ENCODE data around the gene NTRK2. TPM values are rescaled to one million over a fixed set of nuclear protein-coding genes. Genes with fewer than 3 reads are reported as not detected.

The NTRK2 gene
- total and polyA plus RNA-seq, 10 of the 15 experiments (the other 5 are each of a cell fraction or from before 2014, with no cell fraction given): 0.42 to 4.6 (median 0.65) TPM

DNA sequence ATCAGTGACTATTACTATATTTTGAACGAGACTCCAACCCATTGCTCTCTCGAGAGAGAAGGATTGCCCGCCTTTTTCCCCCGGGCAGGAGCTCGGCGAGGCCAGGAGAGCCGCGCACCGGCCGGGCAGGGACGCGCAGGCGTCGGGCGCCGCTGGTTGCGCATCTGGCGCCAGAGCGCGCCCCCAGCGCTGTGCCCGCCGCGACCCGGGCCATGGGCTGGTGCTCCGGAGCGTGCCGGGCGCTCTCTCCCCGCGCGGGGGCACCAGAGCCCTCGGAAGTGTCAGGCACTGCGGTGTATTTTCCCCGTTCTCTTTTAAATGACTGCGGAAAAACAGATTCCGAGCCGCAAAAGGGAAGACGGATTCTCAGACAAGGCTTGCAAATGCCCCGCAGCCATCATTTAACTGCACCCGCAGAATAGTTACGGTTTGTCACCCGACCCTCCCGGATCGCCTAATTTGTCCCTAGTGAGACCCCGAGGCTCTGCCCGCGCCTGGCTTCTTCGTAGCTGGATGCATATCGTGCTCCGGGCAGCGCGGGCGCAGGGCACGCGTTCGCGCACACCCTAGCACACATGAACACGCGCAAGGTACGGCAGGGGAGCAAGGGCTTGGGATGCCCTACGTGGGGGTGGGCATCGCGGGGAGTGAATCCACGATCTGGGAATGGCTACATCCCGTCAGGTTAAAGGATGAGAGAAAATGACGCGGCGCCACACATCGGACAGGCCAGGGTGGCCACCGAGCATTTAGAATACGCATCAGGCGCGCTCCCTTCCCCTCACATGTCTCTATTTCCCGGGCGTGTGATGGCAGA, 1.1 kb upstream of the NTRK2 start:
- Histone ChIP-seq H3K9me3 (replicated peaks; ENCODE audit: control insufficient read depth, insufficient read depth, low read length) (no peaks in the 10 kb centered on the region), H3K36me3 (ENCODE audit: control insufficient read depth in 2 of 2, insufficient read depth in 2 of 2, low read length in 1 of 2) (no peaks in the 10 kb centered on the region), H3K79me2 (ENCODE audit: control insufficient read depth, insufficient read depth, low read length) (no peaks in the 10 kb centered on the region), H3K4me3 (peak overlapping the region; percentile 56), H2AFZ (ENCODE audit: control insufficient read depth, low read depth, low read length) (peak overlapping the region; percentile 55), H3K27me3 (replicated peaks in 1 of 2; ENCODE audit: control insufficient read depth in 2 of 2, insufficient read depth in 2 of 2, low read length in 1 of 2) (peaks cover 5 to 11% of the 10 kb centered on the region in 2 experiments; a peak in 3 of 4 replicates), H4K20me1 (ENCODE audit: control insufficient read depth, insufficient read depth) (no peaks in the 10 kb centered on the region; the same call in 1 of the 2 replicates), H3K27ac (ENCODE audit: control insufficient read depth, insufficient read depth) (no peak overlapping the region), H3K9ac (ENCODE audit: control insufficient read depth, insufficient read depth, low read length) (no peak overlapping the region), H3K4me1 (ENCODE audit: control insufficient read depth, insufficient read depth, low read length) (peaks cover 4% of the 10 kb centered on the region; the same call in 1 of the 2 replicates), H3K4me2 (ENCODE audit: control insufficient read depth, insufficient read depth) (peak overlapping the region; percentile 93)
- ChIA-PET CTCF (interaction anchor here (0.6 to 2.0 kb wide), 11 partner anchors 8 to 592 kb away, joined by 3 to 11 read pairs (median 3); no protein-coding TSS in a partner anchor), RAD21 (ENCODE audit: unreplicated experiment) (interaction anchor here (2.1 kb wide), 1 partner anchor 26 kb away, joined by 7 read pairs; no protein-coding TSS in a partner anchor), SMC1A (ENCODE audit: uncharacterized antibody, unreplicated experiment) (interaction anchor here (0.6 to 1.3 kb wide), 3 partner anchors 12 to 291 kb away, joined by 3 to 6 read pairs (median 3); no protein-coding TSS in a partner anchor), POLR2A (no interaction called here)
- BruUV-seq (replicated peaks): no TSS peak
- in situ Hi-C loops (cut with MboI) (loop anchor here (10.0 kb wide), 1 partner anchor 274 kb away; no protein-coding TSS in a partner anchor), intact Hi-C loops (cut with micrococcal nuclease; ENCODE audit: unreplicated experiment) (loop anchor here (2.0 to 10.0 kb wide), 4 partner anchors 116 to 589 kb away; no protein-coding TSS in a partner anchor)
- FAIRE-seq: no peak
- under 1% methylated on average over 62 of the region's 76 CpGs for WGBS (ENCODE audit: insufficient coverage, insufficient replicate concordance, low lambda C conversion rate, missing lambda C conversion rate)
- ATAC-seq: peak; percentile 95
- DNase-seq (ENCODE audit: low read depth, low spot score): no peak
- TF ChIP-seq ZBED1 (IDR thresholded peaks at IDR 0.05; ENCODE audit: borderline replicate concordance) (no peak), SREBF2 (IDR thresholded peaks at IDR 0.05; ENCODE audit: low read length) (no peak), NR2F1 (conservative IDR thresholded peaks at IDR 0.05) (no peak), HDAC2 (IDR thresholded peaks at IDR 0.05) (peak; percentile 64; the same call in 1 of the 2 replicates), POLR2AphosphoS2 (IDR thresholded peaks at IDR 0.05; ENCODE audit: low read depth, low read length) (no peak), ESRRA (IDR thresholded peaks at IDR 0.05; ENCODE audit: low read length) (no peak), RAD21 (IDR thresholded peaks at IDR 0.05; ENCODE audit: insufficient read depth, low read depth, low read length) (peak; percentile 45), NFXL1 (IDR thresholded peaks at IDR 0.05; ENCODE audit: borderline replicate concordance) (no peak), MTA2 (IDR thresholded peaks at IDR 0.05; ENCODE audit: low read depth) (no peak), SMC3 (IDR thresholded peaks at IDR 0.05; ENCODE audit: borderline replicate concordance, low read length) (peak; percentile 48), BHLHE40 (IDR thresholded peaks at IDR 0.05; ENCODE audit: borderline replicate concordance in 1 of 2, low read depth in 2 of 2, low read length in 1 of 2) (peak in 1 of 2 experiments; percentile 33; a peak in 1 of 4 replicates), HDAC6 (IDR thresholded peaks at IDR 0.05; ENCODE audit: unreplicated experiment) (peak; percentile 93), SIX5 (IDR thresholded peaks at IDR 0.05; ENCODE audit: low read depth, low read length, severe bottlenecking) (no peak), FOS (IDR thresholded peaks at IDR 0.05; ENCODE audit: borderline replicate concordance, extremely low read depth, insufficient read length) (no peak), RCOR1 (conservative IDR thresholded peaks at IDR 0.05; ENCODE audit: low read depth, low read length) (no peak), CHD4 (IDR thresholded peaks at IDR 0.05) (no peak), SIN3A (IDR thresholded peaks at IDR 0.05; ENCODE audit: low read depth, low read length) (no peak), SREBF1 (IDR thresholded peaks at IDR 0.05; ENCODE audit: low read length) (no peak)
- TF ChIP-seq, protein P1, sequence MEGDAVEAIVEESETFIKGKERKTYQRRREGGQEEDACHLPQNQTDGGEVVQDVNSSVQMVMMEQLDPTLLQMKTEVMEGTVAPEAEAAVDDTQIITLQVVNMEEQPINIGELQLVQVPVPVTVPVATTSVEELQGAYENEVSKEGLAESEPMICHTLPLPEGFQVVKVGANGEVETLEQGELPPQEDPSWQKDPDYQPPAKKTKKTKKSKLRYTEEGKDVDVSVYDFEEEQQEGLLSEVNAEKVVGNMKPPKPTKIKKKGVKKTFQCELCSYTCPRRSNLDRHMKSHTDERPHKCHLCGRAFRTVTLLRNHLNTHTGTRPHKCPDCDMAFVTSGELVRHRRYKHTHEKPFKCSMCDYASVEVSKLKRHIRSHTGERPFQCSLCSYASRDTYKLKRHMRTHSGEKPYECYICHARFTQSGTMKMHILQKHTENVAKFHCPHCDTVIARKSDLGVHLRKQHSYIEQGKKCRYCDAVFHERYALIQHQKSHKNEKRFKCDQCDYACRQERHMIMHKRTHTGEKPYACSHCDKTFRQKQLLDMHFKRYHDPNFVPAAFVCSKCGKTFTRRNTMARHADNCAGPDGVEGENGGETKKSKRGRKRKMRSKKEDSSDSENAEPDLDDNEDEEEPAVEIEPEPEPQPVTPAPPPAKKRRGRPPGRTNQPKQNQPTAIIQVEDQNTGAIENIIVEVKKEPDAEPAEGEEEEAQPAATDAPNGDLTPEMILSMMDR (IDR thresholded peaks at IDR 0.05 in 2 of 3, conservative IDR thresholded peaks at IDR 0.05 in 1 of 3; ENCODE audit: control insufficient read depth in 2 of 3, extremely low read depth in 1 of 3, insufficient read depth in 1 of 3, low read depth in 3 of 3, low read length in 3 of 3): peak; percentile 59 to 65 (median 61); a peak in 5 of 6 replicates
- TF ChIP-seq, protein P2, sequence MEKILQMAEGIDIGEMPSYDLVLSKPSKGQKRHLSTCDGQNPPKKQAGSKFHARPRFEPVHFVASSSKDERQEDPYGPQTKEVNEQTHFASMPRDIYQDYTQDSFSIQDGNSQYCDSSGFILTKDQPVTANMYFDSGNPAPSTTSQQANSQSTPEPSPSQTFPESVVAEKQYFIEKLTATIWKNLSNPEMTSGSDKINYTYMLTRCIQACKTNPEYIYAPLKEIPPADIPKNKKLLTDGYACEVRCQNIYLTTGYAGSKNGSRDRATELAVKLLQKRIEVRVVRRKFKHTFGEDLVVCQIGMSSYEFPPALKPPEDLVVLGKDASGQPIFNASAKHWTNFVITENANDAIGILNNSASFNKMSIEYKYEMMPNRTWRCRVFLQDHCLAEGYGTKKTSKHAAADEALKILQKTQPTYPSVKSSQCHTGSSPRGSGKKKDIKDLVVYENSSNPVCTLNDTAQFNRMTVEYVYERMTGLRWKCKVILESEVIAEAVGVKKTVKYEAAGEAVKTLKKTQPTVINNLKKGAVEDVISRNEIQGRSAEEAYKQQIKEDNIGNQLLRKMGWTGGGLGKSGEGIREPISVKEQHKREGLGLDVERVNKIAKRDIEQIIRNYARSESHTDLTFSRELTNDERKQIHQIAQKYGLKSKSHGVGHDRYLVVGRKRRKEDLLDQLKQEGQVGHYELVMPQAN (conservative IDR thresholded peaks at IDR 0.05): no peak
